GM12878 (cell line): ENCODE measurements around the gene PLEKHN1. TPM values are rescaled to one million over a fixed set of nuclear protein-coding genes. Genes with fewer than 3 reads are reported as not detected.

Experiments used
- ATAC-seq: fragments of 200-7000 bp; cut with Tn5 transposase; 3 replicates; pipeline ENCODE4 v1.9.1; 2020; ENCODE audit warnings: mild to moderate bottlenecking, moderate library complexity
- BruUV-seq: library from RNA; stranded (reverse); fragments of 400-500 nt; replicated peaks from 2 replicates; lab custom pipeline; 2021; lab: Mats Ljungman, UMichigan
- CTCF ChIA-PET: fragments of 300-600 bp; sonication (Branson Sonifier 250); formaldehyde crosslinking; extraction: SDS; loops from one replicate; lab custom pipeline; 2021; ENCODE audit warnings: inconsistent platforms; lab: Yijun Ruan, JAX
- POLR2A ChIA-PET: fragments of 350-600 bp; formaldehyde crosslinking; extraction: SDS; loops from one replicate; lab custom pipeline; 2021; ENCODE audit warnings: inconsistent platforms; lab: Charles Lee
- RAD21 ChIA-PET: fragments of 300-600 bp; sonication (Branson Sonifier 250); formaldehyde crosslinking; loops from one replicate; lab custom pipeline; 2023; ENCODE audit warnings: antibody characterized with exemption; ENCODE audit not compliant: unreplicated experiment; lab: Charles Lee
- SMC1A ChIA-PET: fragments of 300-600 bp; sonication (Branson Sonifier 250); formaldehyde crosslinking; loops from one replicate; lab custom pipeline; 2023; ENCODE audit not compliant: unreplicated experiment, uncharacterized antibody; lab: Charles Lee
- DNase-seq: peaks from one replicate; pipeline ENCODE4 v3.0.0-alpha.2; 2011; ENCODE audit warnings: low read depth, low spot score
- FAIRE-seq: peaks from 3 replicates; lab custom pipeline; 2011; peaks lifted over from hg19 to GRCh38; lab: Jason Lieb, UNC
- H2AFZ ChIP-seq: 2 replicates; pipeline ENCODE4 v1.6.0; 2011; ENCODE audit warnings: low read depth, low read length, control low read depth; ENCODE audit not compliant: control insufficient read depth
- H3K27ac ChIP-seq: 2 replicates; pipeline ENCODE4 v1.5.1; 2011; ENCODE audit warnings: control low read depth; ENCODE audit not compliant: control insufficient read depth, insufficient read depth
- H3K27me3 ChIP-seq, 2 experiments: replicated peaks in 1 of 2; 2 replicates each; pipeline versions ENCODE4 v1.6.0 to v1.6.1; 2011; ENCODE audit warnings: low read length in 1 of 2; ENCODE audit not compliant: control insufficient read depth in 2 of 2, insufficient read depth in 2 of 2
- H3K36me3 ChIP-seq, 2 experiments: 2 replicates each; pipeline ENCODE4 v1.5.1; 2011; ENCODE audit warnings: low read length in 1 of 2; ENCODE audit not compliant: control insufficient read depth in 2 of 2, insufficient read depth in 2 of 2
- H3K4me1 ChIP-seq: 2 replicates; pipeline ENCODE4 v1.6.1; 2011; ENCODE audit warnings: mild to moderate bottlenecking, low read length, moderate library complexity, mixed read lengths; ENCODE audit not compliant: control insufficient read depth, insufficient read depth
- H3K4me2 ChIP-seq: 2 replicates; pipeline ENCODE4 v1.6.0; 2011; ENCODE audit warnings: control low read depth; ENCODE audit not compliant: control insufficient read depth, insufficient read depth
- H3K4me3 ChIP-seq: fragments of 200-600 bp; sonication (generic); 2 replicates; pipeline ENCODE4 v1.5.1; 2016
- H3K79me2 ChIP-seq: 2 replicates; pipeline ENCODE4 v1.6.0; 2011; ENCODE audit warnings: low read length; ENCODE audit not compliant: control insufficient read depth, insufficient read depth
- H3K9ac ChIP-seq: 2 replicates; pipeline ENCODE4 v1.8.0; 2011; ENCODE audit warnings: low read length, control low read depth, mixed read lengths; ENCODE audit not compliant: control insufficient read depth, insufficient read depth
- H3K9me3 ChIP-seq: replicated peaks from 3 replicates; pipeline ENCODE4 v1.5.1; 2011; ENCODE audit warnings: mild to moderate bottlenecking, low read length; ENCODE audit not compliant: control insufficient read depth, insufficient read depth
- H4K20me1 ChIP-seq: 2 replicates; pipeline ENCODE4 v1.6.0; 2011; ENCODE audit not compliant: control insufficient read depth, insufficient read depth
- ATF3 ChIP-seq: IDR thresholded peaks from 2 replicates; pipeline ENCODE4 v1.6.1; 2011; ENCODE audit warnings: low read depth, mild to moderate bottlenecking, low read length, moderate library complexity, borderline replicate concordance; ENCODE audit errors: extremely low read depth
- ATF7 ChIP-seq: fragments of 450-650 bp; IDR thresholded peaks from 2 replicates; pipeline ENCODE4 v1.6.1; 2016; ENCODE audit warnings: low read depth, mild to moderate bottlenecking
- JUNB ChIP-seq: IDR thresholded peaks from 2 replicates; pipeline ENCODE4 v1.6.1; 2016; ENCODE audit warnings: antibody characterized with exemption, mild to moderate bottlenecking
- MEF2B ChIP-seq: fragments of 450-650 bp; IDR thresholded peaks from 2 replicates; pipeline ENCODE4 v1.6.1; 2018; ENCODE audit warnings: mild to moderate bottlenecking, moderate library complexity; ENCODE audit not compliant: partially characterized antibody, poor library complexity, severe bottlenecking
- NR2F1 ChIP-seq: fragments of 450-650 bp; conservative IDR thresholded peaks from 2 replicates; pipeline ENCODE4 v1.6.1; 2017; ENCODE audit warnings: mild to moderate bottlenecking
- RUNX3 ChIP-seq: IDR thresholded peaks from 2 replicates; pipeline ENCODE4 v1.6.1; 2012; ENCODE audit warnings: low read length, inconsistent platforms
- WRNIP1 ChIP-seq: IDR thresholded peaks from 2 replicates; pipeline ENCODE4 v1.6.1; 2011; ENCODE audit warnings: low read depth, low read length, improper control_type of control experiment, borderline replicate concordance
- WGBS: methylation state at CpG from one replicate; pipeline ENCODE4 v1.1.6; 2016; ENCODE audit warnings: low lambda C conversion rate; ENCODE audit not compliant: insufficient replicate concordance, insufficient coverage; ENCODE audit errors: missing lambda C conversion rate; 5-methylcytosine and 5-hydroxymethylcytosine counted together
- in situ Hi-C: fragments of 300-500 bp; cut with MboI; formaldehyde crosslinking; loops from 9 replicates; pipeline ENCODE4 v1.14.3; 2018; ENCODE audit warnings: mixed read lengths
- intact Hi-C: fragments of 100-400 bp; cut with micrococcal nuclease; formaldehyde crosslinking; loops from one replicate; pipeline ENCODE4 v1.14.2; 2022; ENCODE audit not compliant: unreplicated experiment
- polyA plus RNA-seq, 11 experiments: library from polyadenylated mRNA; depleted of rRNA in 4 of 11; unstranded in 6 of 11; stranded (reverse) in 5 of 11; fragments of >200 nt; fragmentation: Nextera tagmentation in 4 of 11; fragmentation: Illumina TruSeq in 1 of 11; extraction: Ambion mirVana in 4 of 11; extraction: Trizol in 1 of 11; gene quantifications; 1 replicate in 1 of 11; 2 replicates in 10 of 11; pipeline versions ENCODE4 v1.2.1 to v1.2.3, GENCODE V29; 2011 to 2016; ENCODE audit warnings: inconsistent platforms in 2 of 11, missing spikeins in 2 of 11, low read depth in 1 of 11
- total RNA-seq, 4 experiments: library from RNA; depleted of rRNA in 3 of 4; stranded (reverse); fragments of >200 nt in 3 of 4; fragmentation: Illumina TruSeq in 1 of 4; extraction: Trizol in 1 of 4; gene quantifications; 2 replicates each; pipeline versions ENCODE4 v1.2.1 to v1.2.3, GENCODE V29; 2013 to 2021

The PLEKHN1 gene
- total and polyA plus RNA-seq, 10 of the 15 experiments (the other 5 are each of a cell fraction or from before 2014, with no cell fraction given) = 0.04 to 0.26 (median 0.18) TPM; not detected in 6

GRCh38 chr1:930633-931138 lies 35.6 kb upstream of the PLEKHN1 start:
- Histone ChIP-seq H4K20me1 (no peaks in the 10 kb centered on the region), H3K9ac (no peak overlapping the region), H3K4me2 (no peak overlapping the region), H3K4me1 (no peaks in the 10 kb centered on the region), H3K9me3 (no peaks in the 10 kb centered on the region), H3K27ac (no peak overlapping the region), H2AFZ (no peak overlapping the region), H3K36me3 (no peaks in the 10 kb centered on the region), H3K4me3 (no peak overlapping the region)
- in situ Hi-C loops = loop anchor here (10.0 kb wide), 1 partner anchor 56 kb away; no protein-coding TSS in a partner anchor
- intact Hi-C loops = no loop called here
- SMC1A ChIA-PET = no interaction called here
- FAIRE-seq (no peak), DNase-seq (no peak), ATAC-seq (no peak)
- RAD21 ChIA-PET = no interaction called here
- POLR2A ChIA-PET = no interaction called here
- CTCF ChIA-PET = no interaction called here
- TF ChIP-seq ATF3 (no peak), MEF2B (no peak), WRNIP1 (no peak), NR2F1 (no peak), RUNX3 (no peak), ATF7 (no peak), JUNB (no peak)
- TF ChIP-seq, all 136 proteins: peak for 0
- peaks cover 9 to 10% of the 10 kb centered on the region in 2 experiments for H3K27me3 ChIP-seq
- WGBS = 24% methylated on average over 17 of the region's 18 CpGs
- BruUV-seq = no TSS peak
- no peaks in the 10 kb centered on the region for H3K79me2 ChIP-seq
